Osteocyte (in vitro differentiated cells): ENCODE measurements around the gene SMS. TPM values are rescaled to one million over a fixed set of nuclear protein-coding genes. Genes with fewer than 3 reads are reported as not detected.

Source experiments
- DNase-seq: peaks from one replicate; pipeline ENCODE4 v3.0.0; 2021; ENCODE audit warnings: mixed read lengths; ENCODE audit not compliant: unreplicated experiment; ENCODE audit errors: extremely low spot score
- H3K27ac Mint-ChIP-seq: one replicate; pipeline ENCODE4 v1.8.0; 2021; ENCODE audit warnings: mild to moderate bottlenecking, mixed read lengths; ENCODE audit not compliant: unreplicated experiment
- H3K27me3 Mint-ChIP-seq: one replicate; pipeline ENCODE4 v1.8.0; 2021; ENCODE audit warnings: mixed read lengths; ENCODE audit not compliant: unreplicated experiment
- H3K36me3 Mint-ChIP-seq: one replicate; pipeline ENCODE4 v1.8.0; 2021; ENCODE audit warnings: mixed read lengths; ENCODE audit not compliant: unreplicated experiment
- H3K4me1 Mint-ChIP-seq: one replicate; pipeline ENCODE4 v1.8.0; 2021; ENCODE audit warnings: mixed read lengths; ENCODE audit not compliant: unreplicated experiment
- H3K4me3 Mint-ChIP-seq: one replicate; pipeline ENCODE4 v1.8.0; 2021; ENCODE audit warnings: mild to moderate bottlenecking, moderate library complexity, mixed read lengths; ENCODE audit not compliant: unreplicated experiment
- H3K9me3 Mint-ChIP-seq: one replicate; pipeline ENCODE4 v1.8.0; 2021; ENCODE audit warnings: mixed read lengths; ENCODE audit not compliant: unreplicated experiment
- total RNA-seq: library from RNA; stranded (reverse); gene quantifications from 2 replicates; pipeline ENCODE4 v1.2.1, GENCODE V29; 2021
- TF ChIP-seq, protein P1 (sequence below): fragments of 200-600 bp; sonication (generic); IDR thresholded peaks from 2 replicates; pipeline ENCODE4 v1.5.0; 2021; ENCODE audit warnings: antibody characterized with exemption, mild to moderate bottlenecking, moderate library complexity

Gene SMS
- total RNA-seq, 1 donor from 2014 or later: 91.4 TPM

DNA sequence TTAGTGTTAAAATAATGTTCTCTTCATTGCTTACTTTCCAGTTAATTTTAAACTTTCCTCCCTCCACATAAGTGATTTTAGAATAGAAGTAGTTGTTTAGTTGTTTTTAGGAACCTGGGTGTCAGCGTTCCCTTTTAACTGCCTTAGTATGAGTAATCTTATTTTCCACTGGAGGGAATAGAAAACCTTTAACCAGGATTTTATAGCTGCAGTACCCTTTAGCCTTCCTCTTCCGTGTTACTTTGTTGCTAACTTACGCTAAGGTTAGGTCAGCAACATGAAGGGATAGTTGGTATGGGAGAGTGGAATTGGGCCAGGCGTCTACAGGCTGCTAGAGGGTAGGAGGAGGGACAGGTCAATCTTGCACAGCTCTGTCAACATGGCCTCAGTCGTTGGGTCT, 31.5 kb downstream of the SMS start:
- TF ChIP-seq, protein P1, sequence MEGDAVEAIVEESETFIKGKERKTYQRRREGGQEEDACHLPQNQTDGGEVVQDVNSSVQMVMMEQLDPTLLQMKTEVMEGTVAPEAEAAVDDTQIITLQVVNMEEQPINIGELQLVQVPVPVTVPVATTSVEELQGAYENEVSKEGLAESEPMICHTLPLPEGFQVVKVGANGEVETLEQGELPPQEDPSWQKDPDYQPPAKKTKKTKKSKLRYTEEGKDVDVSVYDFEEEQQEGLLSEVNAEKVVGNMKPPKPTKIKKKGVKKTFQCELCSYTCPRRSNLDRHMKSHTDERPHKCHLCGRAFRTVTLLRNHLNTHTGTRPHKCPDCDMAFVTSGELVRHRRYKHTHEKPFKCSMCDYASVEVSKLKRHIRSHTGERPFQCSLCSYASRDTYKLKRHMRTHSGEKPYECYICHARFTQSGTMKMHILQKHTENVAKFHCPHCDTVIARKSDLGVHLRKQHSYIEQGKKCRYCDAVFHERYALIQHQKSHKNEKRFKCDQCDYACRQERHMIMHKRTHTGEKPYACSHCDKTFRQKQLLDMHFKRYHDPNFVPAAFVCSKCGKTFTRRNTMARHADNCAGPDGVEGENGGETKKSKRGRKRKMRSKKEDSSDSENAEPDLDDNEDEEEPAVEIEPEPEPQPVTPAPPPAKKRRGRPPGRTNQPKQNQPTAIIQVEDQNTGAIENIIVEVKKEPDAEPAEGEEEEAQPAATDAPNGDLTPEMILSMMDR: no peak
- H3K27me3 Mint-ChIP-seq: no peaks in the 10 kb centered on the region
- no peak for DNase-seq
- no peak overlapping the region for H3K4me3 Mint-ChIP-seq
- H3K36me3 Mint-ChIP-seq: peaks cover 21% of the 10 kb centered on the region
- H3K9me3 Mint-ChIP-seq: no peaks in the 10 kb centered on the region
- peaks cover 32% of the 10 kb centered on the region for H3K4me1 Mint-ChIP-seq
- H3K27ac Mint-ChIP-seq: peak overlapping the region; percentile 53

DNA sequence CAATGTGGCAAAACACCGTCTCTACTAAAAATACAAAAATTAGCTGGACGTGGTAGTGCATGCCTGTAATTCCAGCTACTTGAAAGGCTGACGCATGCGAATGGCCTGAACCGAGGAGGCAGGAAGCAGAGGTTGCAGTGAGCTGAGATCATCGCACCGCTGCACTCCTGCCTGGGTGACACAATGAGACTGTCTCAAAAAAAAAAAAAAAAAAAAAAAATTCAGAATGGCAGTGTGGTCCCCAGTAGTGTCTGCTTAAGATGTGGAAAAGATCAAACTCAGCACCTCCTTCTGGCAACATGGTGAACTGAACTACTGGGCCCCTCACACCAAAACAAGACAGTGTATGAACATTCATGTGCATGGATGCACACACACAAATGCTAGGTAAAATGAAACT, 32.2 kb downstream of the SMS start:
- H3K4me3 Mint-ChIP-seq: no peak overlapping the region
- H3K36me3 Mint-ChIP-seq: peaks cover 21% of the 10 kb centered on the region
- peak overlapping the region; percentile 71 for H3K27ac Mint-ChIP-seq

DNA sequence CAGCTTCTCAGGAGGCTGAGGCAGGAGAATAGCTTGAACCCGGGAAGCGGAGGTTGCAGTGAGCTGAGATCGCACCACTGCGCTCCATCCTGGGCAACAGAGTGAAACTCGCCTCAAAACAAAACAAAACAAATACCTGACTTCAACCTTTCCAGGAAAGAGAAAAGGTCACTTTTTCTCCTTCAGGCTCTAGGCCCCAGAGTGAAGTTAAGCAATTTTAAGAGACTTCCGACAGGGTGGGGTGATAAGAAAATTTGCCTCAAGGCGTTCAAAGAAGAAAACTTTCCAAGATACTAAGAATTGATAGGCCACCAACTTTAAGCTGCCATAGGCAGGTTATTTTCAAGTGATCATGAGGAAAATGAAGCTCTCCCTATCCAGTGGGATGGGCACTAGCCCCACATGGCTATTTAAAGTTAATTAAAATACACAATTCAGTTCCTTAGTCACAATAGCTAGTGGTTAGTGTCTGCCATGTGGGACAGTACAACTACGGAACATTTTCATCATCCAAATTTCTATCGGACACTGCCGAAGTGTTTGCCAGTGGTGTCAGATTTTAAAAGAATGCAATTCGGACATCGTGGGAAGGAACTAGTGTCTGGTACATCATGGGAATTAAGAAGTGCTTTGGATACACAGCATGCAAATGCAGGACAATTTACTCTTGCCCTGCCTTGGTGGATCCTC, 33.0 kb downstream of the SMS start:
- H3K36me3 Mint-ChIP-seq: peaks cover 21% of the 10 kb centered on the region
- TF ChIP-seq, protein P1: no peak
- H3K27ac Mint-ChIP-seq: no peak overlapping the region
- H3K4me1 Mint-ChIP-seq: peaks cover 32% of the 10 kb centered on the region
- H3K27me3 Mint-ChIP-seq: peaks cover 5% of the 10 kb centered on the region
- no peak for DNase-seq
- no peaks in the 10 kb centered on the region for H3K9me3 Mint-ChIP-seq
- no peak overlapping the region for H3K4me3 Mint-ChIP-seq

More for the DNA sequence above, 32.2 kb downstream of the SMS start:
- TF ChIP-seq, protein P1: peak; percentile 40
- Mint-ChIP-seq H3K9me3 (no peaks in the 10 kb centered on the region), H3K4me1 (peaks cover 32% of the 10 kb centered on the region), H3K27me3 (no peaks in the 10 kb centered on the region)
- no peak for DNase-seq

DNA sequence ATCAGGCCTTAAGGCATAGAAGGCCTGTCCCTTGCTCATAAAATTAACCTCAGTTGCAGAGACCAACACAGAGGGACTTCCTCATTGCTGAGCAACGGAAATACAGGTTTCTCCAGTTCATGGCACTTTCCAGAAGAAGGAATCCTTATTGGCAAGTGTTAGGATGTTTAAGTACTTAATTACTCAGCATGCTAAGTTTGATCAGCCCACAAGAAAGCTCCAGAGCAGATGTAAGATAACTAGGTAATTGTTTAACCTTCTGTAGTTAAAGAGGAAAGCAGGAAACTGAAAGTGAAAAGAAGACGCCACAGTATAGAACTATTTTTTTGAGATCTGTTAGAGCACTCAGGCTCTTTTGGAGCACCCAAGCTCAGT, 33.5 kb downstream of the SMS start:
- H3K9me3 Mint-ChIP-seq: no peaks in the 10 kb centered on the region
- no peak overlapping the region for H3K4me3 Mint-ChIP-seq
- peaks cover 32% of the 10 kb centered on the region for H3K4me1 Mint-ChIP-seq
- peak overlapping the region; percentile 31 for H3K27ac Mint-ChIP-seq
- H3K36me3 Mint-ChIP-seq: peaks cover 19% of the 10 kb centered on the region
- peaks cover 5% of the 10 kb centered on the region for H3K27me3 Mint-ChIP-seq
- DNase-seq: no peak
- TF ChIP-seq, protein P1: no peak

DNA sequence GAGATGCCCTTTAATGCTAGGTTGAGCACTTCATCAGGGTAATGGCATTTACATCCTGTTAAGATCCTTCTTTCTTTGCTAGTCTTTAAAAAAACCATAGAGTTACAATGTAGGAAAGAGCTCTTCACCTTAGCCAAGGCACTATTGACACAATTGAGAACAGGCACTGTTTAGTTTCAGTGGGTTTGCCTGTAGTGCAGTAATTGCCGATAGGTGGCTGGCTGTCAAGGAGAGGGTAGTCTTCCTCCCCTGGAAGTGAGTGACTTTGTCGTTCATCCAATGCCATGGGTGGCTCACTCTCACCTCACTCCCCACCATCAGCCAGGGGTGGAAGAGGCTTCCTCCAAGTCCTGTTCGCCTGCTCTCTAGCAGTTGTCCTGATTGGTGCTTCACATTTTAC, 34.7 kb downstream of the SMS start:
- Mint-ChIP-seq H3K36me3 (peaks cover 14% of the 10 kb centered on the region), H3K9me3 (no peaks in the 10 kb centered on the region), H3K27ac (peak overlapping the region; percentile 65), H3K4me1 (peaks cover 32% of the 10 kb centered on the region), H3K27me3 (peaks cover 5% of the 10 kb centered on the region), H3K4me3 (no peak overlapping the region)
- TF ChIP-seq, protein P1: no peak
- no peak for DNase-seq
